ENCODE results near the gene APRT.

The APRT gene

DNA sequence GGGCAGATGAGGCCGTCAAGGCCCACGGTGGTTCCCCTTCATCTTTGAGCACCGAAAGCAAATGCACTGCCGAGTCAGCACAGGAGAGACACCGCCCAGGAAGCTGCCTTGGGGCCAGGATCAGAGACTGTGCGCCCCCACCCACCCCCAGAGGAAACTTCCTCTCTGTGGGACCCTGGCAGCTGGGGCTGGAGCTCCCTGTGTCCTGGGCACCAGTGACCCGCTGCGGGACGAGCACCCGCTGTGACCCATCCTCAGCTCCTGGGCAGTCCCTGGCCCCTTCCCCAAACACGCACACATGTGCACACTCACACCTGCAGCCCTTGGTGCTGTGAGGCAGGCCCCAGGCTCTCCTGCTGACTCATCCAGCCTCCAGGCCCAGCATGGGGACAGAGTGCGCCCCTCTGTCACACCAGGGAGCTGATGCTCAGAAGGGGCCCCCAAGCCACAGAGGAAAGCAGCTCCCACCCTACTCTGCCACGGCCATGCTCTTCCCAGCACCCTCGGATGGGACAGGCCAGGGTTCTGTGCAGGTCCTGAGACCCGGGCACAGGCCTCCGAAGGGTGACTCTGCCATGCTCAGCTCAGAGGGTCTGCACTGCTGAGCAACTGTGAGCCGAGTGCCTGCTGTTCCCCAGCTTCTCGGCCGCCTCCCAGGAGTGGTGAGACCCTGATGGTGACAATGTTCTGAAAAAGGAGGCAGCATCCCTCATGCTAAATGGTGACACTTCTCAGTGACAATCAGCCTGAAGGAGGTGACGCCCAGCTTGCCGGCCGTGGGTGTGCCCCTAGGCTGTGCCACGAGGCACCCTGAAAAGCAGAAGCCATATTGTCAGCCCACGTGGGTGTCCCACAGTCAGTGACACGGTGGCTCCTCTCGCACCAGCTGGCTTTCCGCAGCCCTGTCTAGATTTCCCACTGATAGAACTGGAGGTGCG is 30.3 kb downstream of the APRT start:
- H3K4me3 ChIP-seq (ENCODE audit: insufficient read depth in 1 of 2, low read depth in 1 of 2, low read length in 2 of 2) = peak overlapping the region; percentile 0 to 86
- H3K23ac ChIP-seq (ENCODE audit: low read length in 2 of 2) = peak overlapping the region in 1 of 2 experiments; percentile 96
- no peak for DNase-seq
- no peaks in the 10 kb centered on the region for H3K9me3 ChIP-seq (ENCODE audit: control insufficient read depth, low read length)
- peak overlapping the region; percentile 88 for H2AK5ac ChIP-seq (ENCODE audit: low read length, severe bottlenecking)
- no peaks in the 10 kb centered on the region for H3K27me3 ChIP-seq (ENCODE audit: control insufficient read depth in 1 of 2, insufficient read depth in 1 of 2, low read length in 2 of 2)
- H3K4me1 ChIP-seq (ENCODE audit: control insufficient read depth, insufficient read depth, low read depth, low read length) = peaks cover 77% of the 10 kb centered on the region
- WGBS = 73% methylated on average over 28 of the region's 28 CpGs
- peak overlapping the region; percentile 19 to 49 for H3K4ac ChIP-seq (ENCODE audit: low read depth in 1 of 2, low read length in 2 of 2)
- peak overlapping the region; percentile 56 for H2BK120ac ChIP-seq (ENCODE audit: low read depth, low read length)
- peak overlapping the region; percentile 13 for H3K27ac ChIP-seq (ENCODE audit: low read length, poor library complexity, severe bottlenecking)
- H3K79me1 ChIP-seq (replicated peaks; ENCODE audit: low read length, poor library complexity, severe bottlenecking) = peaks cover 4% of the 10 kb centered on the region
- peaks cover 0 to 4% of the 10 kb centered on the region in 2 experiments for H3K36me3 ChIP-seq (ENCODE audit: control insufficient read depth in 1 of 2, insufficient read depth in 2 of 2, low read depth in 1 of 2, low read length in 2 of 2)
- peak overlapping the region; percentile 52 for H4K8ac ChIP-seq (ENCODE audit: low read length)
- peak overlapping the region; percentile 38 for H2BK5ac ChIP-seq (ENCODE audit: low read depth, low read length, poor library complexity, severe bottlenecking)
- H2BK15ac ChIP-seq (ENCODE audit: low read depth, poor library complexity, severe bottlenecking) = peak overlapping the region; percentile 71
- peak overlapping the region; percentile 44 for H3K4me2 ChIP-seq (ENCODE audit: low read length, poor library complexity, severe bottlenecking)
- H3K18ac ChIP-seq (ENCODE audit: low read depth in 1 of 2, low read length in 2 of 2) = peak overlapping the region; percentile 40 to 62
- peak overlapping the region; percentile 89 for H4K91ac ChIP-seq (ENCODE audit: low read length)
- peak overlapping the region in 1 of 2 experiments; percentile 63 for H3K14ac ChIP-seq (ENCODE audit: low read length in 2 of 2)
- H2BK12ac ChIP-seq (ENCODE audit: low read length in 2 of 2) = peak overlapping the region; percentile 69 to 73
- peak overlapping the region; percentile 36 for H3K9ac ChIP-seq (ENCODE audit: low read length)
- H2AFZ ChIP-seq (ENCODE audit: low read depth, low read length) = no peak overlapping the region

DNA sequence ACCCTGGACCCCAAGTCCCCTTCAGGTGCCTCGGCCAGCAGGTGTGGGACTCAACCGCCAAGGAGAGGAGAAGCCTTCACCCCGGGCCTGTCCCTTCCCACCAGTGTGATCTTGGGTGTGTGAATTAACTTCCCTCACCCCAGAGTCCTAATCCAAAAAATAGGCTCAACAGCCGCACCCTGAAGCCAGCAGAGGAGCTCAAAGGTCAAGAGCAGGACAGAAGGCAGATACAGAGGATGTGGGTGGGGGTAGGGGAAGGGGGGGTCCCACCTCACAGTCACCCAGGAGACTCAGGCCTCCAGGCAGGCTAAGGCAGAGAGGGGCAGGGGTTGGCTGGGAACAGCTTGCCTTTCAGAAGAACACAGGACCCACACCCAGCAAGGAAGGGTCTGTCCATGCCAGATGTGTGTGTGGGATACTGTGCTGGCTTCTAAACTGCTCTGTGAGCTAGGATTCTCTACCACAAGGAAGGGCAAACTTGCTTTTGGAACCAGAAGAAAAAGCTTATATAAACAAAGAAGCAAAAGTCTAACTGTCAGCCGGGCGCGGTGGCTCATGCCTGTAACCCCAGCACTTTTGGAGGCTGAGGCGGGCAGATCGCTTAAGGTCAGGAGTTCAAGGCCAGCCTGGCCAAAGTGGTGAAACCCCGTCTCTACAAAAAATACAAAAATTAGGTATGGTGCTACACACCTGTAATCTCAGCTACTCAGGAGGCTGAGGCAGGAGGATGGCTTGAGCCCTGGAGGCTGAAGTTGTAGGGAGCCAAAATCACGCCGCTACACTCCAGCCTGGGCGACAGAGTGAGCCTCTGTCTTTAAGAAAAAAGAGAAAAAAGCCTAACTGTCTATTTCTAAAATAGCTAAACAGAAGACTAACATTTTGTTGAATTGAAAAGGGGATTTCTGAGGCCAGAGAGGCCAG is 31.3 kb downstream of the APRT start:
- Histone ChIP-seq H3K23ac (ENCODE audit: low read length in 2 of 2) (peak overlapping the region in 1 of 2 experiments; percentile 1), H3K27ac (ENCODE audit: low read length, poor library complexity, severe bottlenecking) (no peak overlapping the region), H2BK120ac (ENCODE audit: low read depth, low read length) (no peak overlapping the region), H3K79me1 (replicated peaks; ENCODE audit: low read length, poor library complexity, severe bottlenecking) (peaks cover 4% of the 10 kb centered on the region), H2BK12ac (ENCODE audit: low read length in 2 of 2) (peak overlapping the region in 1 of 2 experiments; percentile 70), H3K4me2 (ENCODE audit: low read length, poor library complexity, severe bottlenecking) (no peak overlapping the region), H4K91ac (ENCODE audit: low read length) (peak overlapping the region; percentile 89), H2BK5ac (ENCODE audit: low read depth, low read length, poor library complexity, severe bottlenecking) (no peak overlapping the region), H4K8ac (ENCODE audit: low read length) (peak overlapping the region; percentile 62), H3K4me3 (ENCODE audit: insufficient read depth in 1 of 2, low read depth in 1 of 2, low read length in 2 of 2) (peak overlapping the region in 1 of 2 experiments; percentile 55), H3K27me3 (ENCODE audit: control insufficient read depth in 1 of 2, insufficient read depth in 1 of 2, low read length in 2 of 2) (no peaks in the 10 kb centered on the region), H3K4me1 (ENCODE audit: control insufficient read depth, insufficient read depth, low read depth, low read length) (peaks cover 78% of the 10 kb centered on the region), H2AK5ac (ENCODE audit: low read length, severe bottlenecking) (peak overlapping the region; percentile 33), H3K36me3 (ENCODE audit: control insufficient read depth in 1 of 2, insufficient read depth in 2 of 2, low read depth in 1 of 2, low read length in 2 of 2) (peaks cover 0 to 8% of the 10 kb centered on the region in 2 experiments), H3K4ac (ENCODE audit: low read depth in 1 of 2, low read length in 2 of 2) (peak overlapping the region; percentile 22 to 49), H3K9me3 (ENCODE audit: control insufficient read depth, low read length) (no peaks in the 10 kb centered on the region), H3K9ac (ENCODE audit: low read length) (peak overlapping the region; percentile 35), H3K18ac (ENCODE audit: low read depth in 1 of 2, low read length in 2 of 2) (peak overlapping the region; percentile 6 to 75), H2AFZ (ENCODE audit: low read depth, low read length) (no peak overlapping the region), H3K14ac (ENCODE audit: low read length in 2 of 2) (peak overlapping the region in 1 of 2 experiments; percentile 80), H2BK15ac (ENCODE audit: low read depth, poor library complexity, severe bottlenecking) (no peak overlapping the region)
- no peak for DNase-seq
- WGBS = 65% methylated on average over 7 of the region's 13 CpGs

DNA sequence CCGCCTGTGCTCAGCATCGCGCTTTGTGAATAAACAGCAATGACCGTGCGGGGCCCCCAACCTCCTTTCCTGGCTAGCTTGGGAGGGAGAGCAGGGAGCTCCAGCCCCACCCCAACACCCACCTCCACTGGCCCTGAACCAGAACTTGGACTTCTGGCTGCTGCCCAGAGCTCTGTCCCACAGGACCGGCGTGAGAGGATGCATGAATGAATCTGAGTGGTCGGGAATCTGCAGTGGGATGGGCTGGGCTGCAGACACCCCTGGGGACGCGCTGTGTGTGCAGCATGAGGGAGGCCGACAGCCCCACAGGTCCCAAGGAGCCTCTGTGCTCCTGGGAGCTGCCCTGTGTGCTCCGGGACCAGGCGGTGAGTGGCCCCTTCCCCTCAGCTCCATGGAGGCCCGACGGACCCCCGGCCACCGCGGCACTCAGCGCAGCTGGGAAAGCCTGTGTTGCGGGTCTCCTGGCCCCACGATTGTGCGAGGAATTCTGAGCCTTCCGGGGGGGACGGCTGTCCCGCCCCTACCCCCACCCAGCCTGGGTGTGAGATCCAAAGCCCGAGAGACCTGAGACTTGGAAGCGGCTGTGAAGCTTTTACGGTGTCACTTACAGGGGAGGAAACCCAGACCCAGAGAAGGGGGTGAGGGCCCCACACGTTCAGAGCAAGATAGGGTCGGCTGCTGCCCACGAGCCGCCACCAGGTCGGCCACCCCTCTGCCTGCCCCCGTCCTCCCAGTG is 32.2 kb downstream of the APRT start:
- Histone ChIP-seq H3K14ac (ENCODE audit: low read length in 2 of 2) (no peak overlapping the region), H4K8ac (ENCODE audit: low read length) (peak overlapping the region; percentile 62), H2BK120ac (ENCODE audit: low read depth, low read length) (peak overlapping the region; percentile 58), H3K4me2 (ENCODE audit: low read length, poor library complexity, severe bottlenecking) (no peak overlapping the region), H3K4me1 (ENCODE audit: control insufficient read depth, insufficient read depth, low read depth, low read length) (peaks cover 83% of the 10 kb centered on the region), H3K27ac (ENCODE audit: low read length, poor library complexity, severe bottlenecking) (no peak overlapping the region), H3K36me3 (ENCODE audit: control insufficient read depth in 1 of 2, insufficient read depth in 2 of 2, low read depth in 1 of 2, low read length in 2 of 2) (peaks cover 0 to 8% of the 10 kb centered on the region in 2 experiments), H4K91ac (ENCODE audit: low read length) (peak overlapping the region; percentile 89), H3K23ac (ENCODE audit: low read length in 2 of 2) (peak overlapping the region in 1 of 2 experiments; percentile 1), H3K4me3 (ENCODE audit: insufficient read depth in 1 of 2, low read depth in 1 of 2, low read length in 2 of 2) (peak overlapping the region in 1 of 2 experiments; percentile 55), H2BK15ac (ENCODE audit: low read depth, poor library complexity, severe bottlenecking) (peak overlapping the region; percentile 65), H2AK5ac (ENCODE audit: low read length, severe bottlenecking) (peak overlapping the region; percentile 33), H3K18ac (ENCODE audit: low read depth in 1 of 2, low read length in 2 of 2) (peak overlapping the region; percentile 55 to 75), H3K27me3 (ENCODE audit: control insufficient read depth in 1 of 2, insufficient read depth in 1 of 2, low read length in 2 of 2) (no peaks in the 10 kb centered on the region), H3K9me3 (ENCODE audit: control insufficient read depth, low read length) (no peaks in the 10 kb centered on the region), H2AFZ (ENCODE audit: low read depth, low read length) (no peak overlapping the region), H2BK5ac (ENCODE audit: low read depth, low read length, poor library complexity, severe bottlenecking) (no peak overlapping the region), H3K9ac (ENCODE audit: low read length) (peak overlapping the region; percentile 35), H2BK12ac (ENCODE audit: low read length in 2 of 2) (peak overlapping the region; percentile 44 to 76), H3K4ac (ENCODE audit: low read depth in 1 of 2, low read length in 2 of 2) (peak overlapping the region; percentile 52 to 56), H3K79me1 (replicated peaks; ENCODE audit: low read length, poor library complexity, severe bottlenecking) (peaks cover 8% of the 10 kb centered on the region)
- DNase-seq = no peak
- WGBS = 72% methylated on average over 33 of the region's 34 CpGs

Data from mesenchymal stem cell (in vitro differentiated cells and primary cell).